Parathyroid adenoma (tissue), 2 donors: ENCODE data around the gene SDR42E2.

Source experiments
- H2AFZ ChIP-seq: fragments of 300-600 bp; sonication (generic); one replicate; pipeline ENCODE4 v1.7.0; 2017; ENCODE audit warnings: antibody characterized with exemption, mild to moderate bottlenecking
- H3K27ac ChIP-seq: fragments of 300-600 bp; sonication (generic); one replicate; pipeline ENCODE4 v1.7.0; 2017
- H3K27me3 ChIP-seq: fragments of 300-600 bp; sonication (generic); one replicate; pipeline ENCODE4 v1.7.0; 2017; ENCODE audit warnings: low read length; ENCODE audit not compliant: control insufficient read depth, insufficient read depth
- H3K36me3 ChIP-seq: fragments of 300-600 bp; sonication (generic); one replicate; pipeline ENCODE4 v1.7.0; 2017; ENCODE audit warnings: low read length; ENCODE audit not compliant: control insufficient read depth, insufficient read depth
- H3K4me1 ChIP-seq: fragments of 300-600 bp; sonication (generic); one replicate; pipeline ENCODE4 v1.7.0; 2017; ENCODE audit warnings: control low read depth
- H3K4me2 ChIP-seq: fragments of 300-600 bp; sonication (generic); one replicate; pipeline ENCODE4 v1.7.0; 2017; ENCODE audit warnings: low read length
- H3K4me3 ChIP-seq: fragments of 300-600 bp; sonication (generic); one replicate; pipeline ENCODE4 v1.7.0; 2017; ENCODE audit warnings: low read depth, low read length
- H3K79me2 ChIP-seq: fragments of 300-600 bp; sonication (generic); one replicate; pipeline ENCODE4 v1.7.0; 2017; ENCODE audit warnings: control low read depth
- H3K9ac ChIP-seq: fragments of 300-600 bp; sonication (generic); one replicate; pipeline ENCODE4 v1.7.0; 2017; ENCODE audit warnings: mild to moderate bottlenecking
- H3K9me3 ChIP-seq: fragments of 300-600 bp; sonication (generic); one replicate; pipeline ENCODE4 v1.7.0; 2017; ENCODE audit warnings: low read length; ENCODE audit not compliant: control insufficient read depth
- CTCF ChIP-seq: fragments of 300-600 bp; sonication (generic); IDR thresholded peaks from one replicate; pipeline ENCODE4 v1.7.0; 2017; ENCODE audit warnings: antibody characterized with exemption, mild to moderate bottlenecking
- donor health status: primary hyperparathyroidism.

SDR42E2 gene

GRCh38 chr16:22232277-22233036, 70.2 kb downstream of the SDR42E2 start:
- no peaks in the 10 kb centered on the region for H3K27me3 ChIP-seq
- H3K27ac ChIP-seq: no peak overlapping the region
- H3K4me1 ChIP-seq: no peaks in the 10 kb centered on the region
- H3K79me2 ChIP-seq: no peaks in the 10 kb centered on the region
- no peak overlapping the region for H2AFZ ChIP-seq
- no peaks in the 10 kb centered on the region for H3K36me3 ChIP-seq
- no peak overlapping the region for H3K9ac ChIP-seq
- no peak overlapping the region for H3K4me3 ChIP-seq
- TF ChIP-seq CTCF: no peak
- H3K4me2 ChIP-seq: no peak overlapping the region
- H3K9me3 ChIP-seq: no peaks in the 10 kb centered on the region

- Histone ChIP-seq H3K79me2 (no peaks in the 10 kb centered on the region), H3K9ac (no peak overlapping the region), H3K36me3 (no peaks in the 10 kb centered on the region), H3K27ac (no peak overlapping the region), H3K27me3 (no peaks in the 10 kb centered on the region), H3K4me1 (no peaks in the 10 kb centered on the region), H3K4me2 (no peak overlapping the region), H3K9me3 (no peaks in the 10 kb centered on the region), H3K4me3 (no peak overlapping the region), H2AFZ (no peak overlapping the region)
- TF ChIP-seq CTCF: no peak
These were observed 70.7 kb downstream of the SDR42E2 start for GRCh38 chr16:22233037-22233372.

GRCh38 chr16:22235839-22236745, 73.8 kb downstream of the SDR42E2 start:
- no peak for TF ChIP-seq CTCF
- H2AFZ ChIP-seq: no peak overlapping the region
- no peaks in the 10 kb centered on the region for H3K27me3 ChIP-seq
- no peaks in the 10 kb centered on the region for H3K9me3 ChIP-seq
- H3K9ac ChIP-seq: no peak overlapping the region
- H3K4me1 ChIP-seq: no peaks in the 10 kb centered on the region
- H3K4me2 ChIP-seq: no peak overlapping the region
- no peaks in the 10 kb centered on the region for H3K79me2 ChIP-seq
- H3K36me3 ChIP-seq: no peaks in the 10 kb centered on the region
- no peak overlapping the region for H3K27ac ChIP-seq
- H3K4me3 ChIP-seq: no peak overlapping the region

- H3K4me1 ChIP-seq: no peaks in the 10 kb centered on the region
- no peaks in the 10 kb centered on the region for H3K36me3 ChIP-seq
- no peak overlapping the region for H3K4me3 ChIP-seq
- TF ChIP-seq CTCF: no peak
- no peak overlapping the region for H2AFZ ChIP-seq
- H3K9ac ChIP-seq: no peak overlapping the region
- H3K27me3 ChIP-seq: no peaks in the 10 kb centered on the region
- peaks cover 3% of the 10 kb centered on the region for H3K79me2 ChIP-seq
- no peaks in the 10 kb centered on the region for H3K9me3 ChIP-seq
- no peak overlapping the region for H3K27ac ChIP-seq
- no peak overlapping the region for H3K4me2 ChIP-seq
These were observed 77.0 kb downstream of the SDR42E2 start for GRCh38 chr16:22239131-22239805.
